ENCODE data around the gene ORC3. TPM values are rescaled to one million over a fixed set of nuclear protein-coding genes. Genes with fewer than 3 reads are reported as not detected.

ORC3 gene
- total RNA-seq, 1 experiment from 2014 or later, result 33.8 TPM

- Mint-ChIP-seq H3K27ac (ENCODE audit: unreplicated experiment) (no peak overlapping the region), H3K4me1 (ENCODE audit: low read depth, unreplicated experiment) (peaks cover 2% of the 10 kb centered on the region), H3K36me3 (ENCODE audit: insufficient read depth, unreplicated experiment) (peaks cover 16% of the 10 kb centered on the region), H3K27me3 (ENCODE audit: insufficient read depth, unreplicated experiment) (no peaks in the 10 kb centered on the region), H3K9me3 (ENCODE audit: unreplicated experiment) (no peaks in the 10 kb centered on the region), H3K4me3 (ENCODE audit: unreplicated experiment) (no peak overlapping the region)
- no peak for DNase-seq
- no peaks in the 10 kb centered on the region for H3K36me3 ChIP-seq (ENCODE audit: control insufficient read depth, insufficient read depth, low read length)
- H3K9me3 ChIP-seq, result no peaks in the 10 kb centered on the region
- ChIA-PET POLR2A (no interaction called here), CTCF (no interaction called here)
- no peak for TF ChIP-seq CTCF (IDR thresholded peaks at IDR 0.05; ENCODE audit: insufficient read depth in 1 of 2, low read depth in 1 of 2, low read length in 1 of 2, severe bottlenecking in 1 of 2, unreplicated experiment in 1 of 2)
- BruUV-seq (replicated peaks), result no TSS peak
- peaks cover 3% of the 10 kb centered on the region; the same call in 1 of the 2 replicates for H3K4me1 ChIP-seq
- no peak overlapping the region for H3K4me3 ChIP-seq (ENCODE audit: low read depth, low read length)
- no peaks in the 10 kb centered on the region for H3K27me3 ChIP-seq (replicated peaks; ENCODE audit: control insufficient read depth, insufficient read depth, low read length)
- intact Hi-C loops (cut with micrococcal nuclease; ENCODE audit: unreplicated experiment), result no loop called here
Observed at GRCh38 chr6:87628424-87628823, 38.5 kb downstream of the ORC3 start.

GRCh38 chr6:87628881-87629280 lies 38.9 kb downstream of the ORC3 start:
- intact Hi-C loops (cut with micrococcal nuclease; ENCODE audit: unreplicated experiment), result no loop called here
- no peaks in the 10 kb centered on the region for H3K36me3 ChIP-seq (ENCODE audit: control insufficient read depth, insufficient read depth, low read length)
- no peaks in the 10 kb centered on the region for H3K9me3 Mint-ChIP-seq (ENCODE audit: unreplicated experiment)
- no peaks in the 10 kb centered on the region for H3K9me3 ChIP-seq
- BruUV-seq (replicated peaks), result no TSS peak
- no peaks in the 10 kb centered on the region for H3K4me1 Mint-ChIP-seq (ENCODE audit: low read depth, unreplicated experiment)
- H3K4me1 ChIP-seq, result no peaks in the 10 kb centered on the region
- ChIA-PET POLR2A (no interaction called here), CTCF (no interaction called here)
- H3K27ac Mint-ChIP-seq (ENCODE audit: unreplicated experiment), result no peak overlapping the region
- H3K4me3 ChIP-seq (ENCODE audit: low read depth, low read length), result no peak overlapping the region
- no peaks in the 10 kb centered on the region for H3K27me3 ChIP-seq (replicated peaks; ENCODE audit: control insufficient read depth, insufficient read depth, low read length)
- no peak for TF ChIP-seq CTCF (IDR thresholded peaks at IDR 0.05; ENCODE audit: insufficient read depth in 1 of 2, low read depth in 1 of 2, low read length in 1 of 2, severe bottlenecking in 1 of 2, unreplicated experiment in 1 of 2)
- no peaks in the 10 kb centered on the region for H3K27me3 Mint-ChIP-seq (ENCODE audit: insufficient read depth, unreplicated experiment)
- H3K36me3 Mint-ChIP-seq (ENCODE audit: insufficient read depth, unreplicated experiment), result peaks cover 12% of the 10 kb centered on the region
- DNase-seq, result no peak
- no peak overlapping the region for H3K4me3 Mint-ChIP-seq (ENCODE audit: unreplicated experiment)

- CTCF ChIA-PET, result no interaction called here
- no peaks in the 10 kb centered on the region for H3K9me3 Mint-ChIP-seq (ENCODE audit: unreplicated experiment)
- no peak overlapping the region for H3K4me3 Mint-ChIP-seq (ENCODE audit: unreplicated experiment)
- no peaks in the 10 kb centered on the region for H3K4me1 Mint-ChIP-seq (ENCODE audit: low read depth, unreplicated experiment)
- H3K4me3 ChIP-seq (ENCODE audit: low read depth, low read length), result no peak overlapping the region
- intact Hi-C loops (cut with micrococcal nuclease; ENCODE audit: unreplicated experiment), result no loop called here
- no peak for DNase-seq
- no peaks in the 10 kb centered on the region for H3K4me1 ChIP-seq
- no peaks in the 10 kb centered on the region for H3K36me3 ChIP-seq (ENCODE audit: control insufficient read depth, insufficient read depth, low read length)
- no TSS peak for BruUV-seq (replicated peaks)
- POLR2A ChIA-PET, result no interaction called here
- no peaks in the 10 kb centered on the region for H3K27me3 Mint-ChIP-seq (ENCODE audit: insufficient read depth, unreplicated experiment)
- TF ChIP-seq CTCF (IDR thresholded peaks at IDR 0.05; ENCODE audit: insufficient read depth in 1 of 2, low read depth in 1 of 2, low read length in 1 of 2, severe bottlenecking in 1 of 2, unreplicated experiment in 1 of 2), result no peak
- peaks cover 14% of the 10 kb centered on the region for H3K36me3 Mint-ChIP-seq (ENCODE audit: insufficient read depth, unreplicated experiment)
- no peak overlapping the region for H3K27ac Mint-ChIP-seq (ENCODE audit: unreplicated experiment)
- H3K27me3 ChIP-seq (replicated peaks; ENCODE audit: control insufficient read depth, insufficient read depth, low read length), result no peaks in the 10 kb centered on the region
- no peaks in the 10 kb centered on the region for H3K9me3 ChIP-seq
Observed at GRCh38 chr6:87630746-87631145, 40.8 kb downstream of the ORC3 start.

Measured in Caco-2 (cell line).